NCI-H226 (cell line): Measurements from ENCODE around the gene PLA2G6.
"Not testable (repeated sequence)": the region's sequence is repeated elsewhere in the genome, so short reads cannot be mapped to it uniquely, and the experiment has no call there.

ENCODE experiments used
- DNase-seq: peaks from one replicate; pipeline ENCODE4 v3.0.0-alpha.2; 2015

The PLA2G6 gene

DNA sequence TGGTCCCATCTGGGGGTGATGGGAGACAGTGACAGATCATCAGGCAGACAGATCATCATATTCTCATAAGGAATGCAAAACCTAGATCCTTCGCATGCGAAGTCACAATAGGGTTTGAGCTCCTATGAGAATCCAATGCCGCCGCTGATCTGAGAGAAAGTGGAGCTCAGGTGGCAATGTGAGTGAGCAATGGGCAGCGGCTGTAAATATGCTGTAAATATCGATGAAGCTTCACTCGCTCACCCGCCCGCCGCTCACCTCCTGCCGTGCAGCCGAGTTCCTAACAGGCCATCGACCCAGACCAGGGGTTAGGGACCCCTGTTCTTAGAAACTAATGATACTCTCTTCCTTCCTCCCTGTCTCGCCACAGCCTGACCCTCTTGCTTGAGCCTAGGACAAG lies 9.4 kb upstream of the PLA2G6 start:
- no peak for DNase-seq

DNA sequence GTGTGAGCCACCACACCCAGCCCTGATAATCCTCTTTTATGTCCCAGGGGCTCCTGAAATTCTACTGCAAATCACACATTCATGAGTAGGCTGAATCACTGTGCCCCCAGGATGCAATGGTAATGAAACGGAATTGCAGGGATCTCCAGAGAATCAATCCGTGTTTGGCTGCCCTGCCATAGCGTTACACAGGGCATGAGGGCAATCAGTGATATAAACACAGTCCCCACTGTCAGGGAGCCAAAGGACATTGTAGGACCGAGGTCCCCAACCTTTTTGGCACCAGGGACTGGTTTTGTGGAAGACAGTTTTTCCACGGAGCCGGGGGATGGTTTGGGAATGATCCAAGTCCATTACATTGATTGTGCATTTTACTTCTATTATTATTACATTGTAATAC lies 9.0 kb upstream of the PLA2G6 start:
- DNase-seq: no peak

DNA sequence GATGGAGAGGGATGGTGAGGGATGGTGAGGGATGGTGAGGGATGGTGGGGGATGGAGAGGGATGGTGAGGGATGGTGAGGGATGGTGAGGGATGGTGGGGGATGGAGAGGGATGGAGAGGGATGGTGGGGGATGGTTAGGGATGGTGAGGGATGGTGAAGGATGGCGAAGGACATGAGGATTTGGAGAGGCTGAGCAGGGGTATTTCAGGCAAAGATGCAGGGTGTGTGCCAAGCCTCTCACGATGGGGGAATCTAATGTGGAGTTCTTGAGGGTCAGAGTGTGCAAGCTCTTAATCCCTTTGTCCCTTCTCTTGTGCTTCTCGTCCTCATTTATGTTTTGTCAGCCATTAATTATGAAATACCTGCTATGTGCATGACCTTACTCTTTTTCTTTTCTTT lies 7.5 kb upstream of the PLA2G6 start:
- no peak for DNase-seq

DNA sequence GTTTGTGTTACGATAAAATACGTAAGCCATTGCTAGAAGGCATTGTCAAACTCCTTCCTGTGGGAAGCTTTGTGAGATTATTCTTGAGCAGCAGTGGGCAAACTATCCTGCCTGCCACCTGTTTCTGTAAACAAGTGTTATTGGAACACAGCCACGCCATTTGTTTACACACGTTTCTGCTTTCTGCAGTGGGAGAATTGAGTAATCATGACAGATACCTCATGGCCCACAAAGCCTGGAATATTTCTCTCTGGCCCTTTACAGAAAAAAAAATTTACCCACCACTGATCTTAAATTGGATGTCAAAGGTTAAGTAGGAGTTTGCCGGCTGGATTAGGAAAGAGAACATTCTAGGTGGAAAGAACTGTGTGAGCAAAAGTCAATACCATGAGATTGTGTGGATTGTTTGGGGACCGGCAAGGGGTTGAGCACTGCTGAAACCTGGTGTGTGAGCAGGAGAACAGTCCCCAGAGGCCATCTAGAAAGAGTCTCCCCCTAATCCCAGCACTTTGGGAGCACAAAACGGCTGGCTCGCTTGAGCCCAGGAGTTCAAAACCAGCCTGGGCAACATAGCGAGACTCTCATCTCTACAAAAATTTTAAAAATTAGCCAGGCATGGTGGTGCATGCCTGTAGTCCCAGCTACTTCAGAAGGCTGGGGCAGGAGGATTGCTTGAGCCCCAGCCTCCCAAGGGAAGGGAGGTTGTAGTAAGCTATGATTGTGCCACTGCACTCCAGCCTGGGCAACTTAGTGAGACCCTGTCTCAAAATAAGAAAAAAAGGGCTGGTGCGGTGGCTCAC lies 6.0 kb upstream of the PLA2G6 start:
- DNase-seq: no peak

DNA sequence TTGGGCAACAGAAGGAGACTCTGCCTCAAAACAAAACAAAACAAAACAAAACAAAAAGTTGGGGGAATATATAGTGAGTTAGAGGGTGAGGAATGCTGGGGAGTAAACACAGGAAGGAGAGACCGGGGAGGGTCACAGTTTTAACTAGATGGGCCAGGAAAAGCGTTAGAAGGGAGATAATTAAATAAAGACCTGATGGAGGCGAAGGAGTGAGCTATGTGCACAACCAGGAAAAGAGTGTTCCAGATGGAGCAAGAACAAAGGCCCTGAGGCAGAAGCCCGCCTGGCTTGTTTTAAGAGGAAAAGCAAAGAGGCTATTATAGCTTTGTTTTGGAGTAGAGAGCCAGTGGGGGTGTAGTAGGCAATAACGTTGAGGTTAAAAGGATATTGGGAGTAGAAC lies 4.8 kb upstream of the PLA2G6 start:
- DNase-seq: no peak

DNA sequence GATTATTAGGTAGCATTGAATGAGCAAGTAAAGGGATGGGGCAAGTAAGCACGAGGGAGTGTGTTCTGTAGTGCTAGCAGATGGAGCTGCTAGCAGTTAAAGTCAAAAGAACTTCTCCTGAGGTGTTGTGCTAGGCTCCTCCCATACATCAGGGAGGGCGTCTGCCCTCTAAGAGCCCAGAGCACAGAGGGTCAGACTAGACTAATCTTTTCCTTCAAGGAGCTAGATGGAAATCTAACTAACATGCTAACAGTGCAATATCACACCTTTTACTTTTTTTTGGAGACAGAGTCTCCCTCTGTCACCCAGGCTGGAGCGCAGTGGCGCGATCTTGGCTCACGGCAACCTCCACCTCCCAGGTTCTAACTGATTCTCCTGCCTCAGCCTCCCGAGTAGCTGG lies 3.2 kb upstream of the PLA2G6 start:
- DNase-seq: no peak

DNA sequence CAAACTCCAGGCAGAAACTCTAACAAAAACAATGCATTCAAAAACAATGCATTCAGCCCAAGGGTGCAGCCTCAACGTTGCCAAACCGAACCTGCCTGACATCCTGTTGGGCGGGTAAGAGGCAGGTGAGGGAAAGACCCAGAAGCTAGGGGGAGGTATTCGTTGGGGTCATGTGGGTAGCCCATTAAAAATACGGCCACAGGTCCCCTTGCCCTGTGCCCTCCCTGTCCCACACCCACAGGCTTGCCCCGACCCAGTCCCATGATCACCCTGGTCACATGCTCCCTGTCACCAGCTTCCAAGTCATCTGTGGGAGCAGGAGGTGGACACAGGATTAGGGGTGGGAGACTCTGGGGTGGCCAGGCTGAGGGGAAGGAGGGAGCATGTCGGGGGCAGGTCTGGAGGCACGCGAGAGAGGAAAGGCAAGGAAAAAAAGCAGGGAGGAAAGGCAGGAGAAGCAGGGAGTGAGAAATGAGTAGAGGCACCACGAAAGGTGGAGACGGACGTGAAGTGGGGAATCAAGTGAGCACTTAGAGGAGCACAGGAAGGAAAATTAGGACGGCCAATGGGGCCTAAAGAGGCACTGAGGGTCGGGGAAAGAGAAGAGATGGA lies 683 bp downstream of the PLA2G6 start:
- no peak for DNase-seq

DNA sequence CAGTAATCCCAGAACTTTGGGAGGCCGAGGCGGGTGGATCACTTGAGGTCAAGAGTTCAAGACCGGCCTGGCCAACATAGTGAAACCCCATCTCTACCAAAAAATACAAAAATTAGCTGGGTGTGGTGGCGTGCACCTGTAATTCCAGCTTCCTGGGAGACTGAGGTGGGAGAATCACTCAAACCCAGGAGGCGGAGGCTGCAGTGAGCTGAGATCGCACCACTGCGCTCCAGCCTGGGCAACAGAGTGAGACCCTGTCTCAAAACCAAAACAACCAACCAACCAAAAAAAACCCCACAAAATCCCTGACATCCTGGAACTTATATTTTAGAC lies 3.1 kb downstream of the PLA2G6 start:
- not testable (repeated sequence) for DNase-seq

DNA sequence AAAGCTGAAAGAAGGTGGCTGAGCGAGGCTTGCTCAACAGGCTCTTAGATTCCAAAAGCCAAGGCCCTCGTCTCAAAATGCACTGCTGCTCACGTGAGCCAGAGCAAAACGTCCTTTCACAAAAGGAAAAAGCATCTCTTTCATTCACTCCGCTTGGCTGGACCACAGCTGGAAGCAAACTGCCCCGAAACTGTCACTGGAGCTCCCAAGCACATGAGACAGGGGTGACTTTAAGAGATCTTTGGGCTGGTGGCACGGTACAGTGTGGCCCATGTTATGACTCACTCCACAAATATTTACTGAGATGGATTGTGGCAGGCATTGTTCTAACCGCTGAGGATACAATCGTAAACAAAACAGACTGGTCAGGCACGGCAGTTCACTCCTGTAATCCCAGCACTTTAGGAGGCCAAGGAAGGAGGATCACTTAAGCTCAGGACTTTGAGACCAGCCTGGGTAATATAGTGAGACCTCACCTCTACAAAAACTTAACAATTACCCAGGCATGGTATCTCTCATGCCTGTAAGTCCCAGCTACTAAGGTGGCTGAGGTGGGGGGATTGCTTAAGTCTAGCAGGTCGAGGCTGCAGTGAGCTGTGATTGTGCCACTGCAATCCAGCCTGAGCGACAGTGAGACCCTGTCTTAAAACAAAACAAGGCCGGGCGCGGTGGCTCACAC lies 3.6 kb downstream of the PLA2G6 start:
- DNase-seq: peak; percentile 21

DNA sequence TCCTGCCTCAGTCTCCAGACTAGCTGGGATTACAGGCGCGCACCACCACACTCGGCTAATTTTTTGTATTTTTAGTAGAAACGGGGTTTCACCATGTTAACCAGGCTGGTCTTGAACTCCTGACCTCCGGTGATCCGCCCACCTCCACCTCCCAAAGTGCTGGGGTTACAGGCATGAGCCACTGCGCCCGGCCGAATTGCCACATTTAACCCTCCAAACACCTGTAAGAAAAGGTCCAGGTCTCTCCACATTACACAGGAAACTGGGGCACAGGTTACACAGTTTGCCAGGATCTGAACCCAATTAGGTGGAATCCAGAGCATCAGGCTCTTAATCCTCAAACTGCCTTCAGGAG lies 4.1 kb downstream of the PLA2G6 start:
- DNase-seq: not testable (repeated sequence)

DNA sequence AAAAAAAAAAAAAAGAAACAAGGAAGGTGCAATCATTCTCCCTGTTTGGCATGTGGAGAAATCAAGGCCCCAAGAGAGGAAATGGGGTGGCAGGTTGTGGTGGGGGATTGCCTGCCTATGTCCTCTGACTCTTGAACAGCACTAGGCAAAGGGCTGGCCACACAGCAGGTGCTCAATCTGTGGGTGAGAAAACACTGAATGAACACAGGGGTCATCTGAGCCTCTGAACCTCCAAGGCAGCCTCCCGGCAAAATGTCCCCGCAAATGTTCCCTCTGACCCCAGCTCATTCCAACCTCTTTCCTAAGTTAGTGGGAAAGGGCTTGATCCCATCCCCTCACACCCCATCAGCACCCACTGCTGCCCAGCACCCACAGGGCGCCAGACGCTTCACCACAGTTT lies 4.6 kb downstream of the PLA2G6 start:
- no peak for DNase-seq

DNA sequence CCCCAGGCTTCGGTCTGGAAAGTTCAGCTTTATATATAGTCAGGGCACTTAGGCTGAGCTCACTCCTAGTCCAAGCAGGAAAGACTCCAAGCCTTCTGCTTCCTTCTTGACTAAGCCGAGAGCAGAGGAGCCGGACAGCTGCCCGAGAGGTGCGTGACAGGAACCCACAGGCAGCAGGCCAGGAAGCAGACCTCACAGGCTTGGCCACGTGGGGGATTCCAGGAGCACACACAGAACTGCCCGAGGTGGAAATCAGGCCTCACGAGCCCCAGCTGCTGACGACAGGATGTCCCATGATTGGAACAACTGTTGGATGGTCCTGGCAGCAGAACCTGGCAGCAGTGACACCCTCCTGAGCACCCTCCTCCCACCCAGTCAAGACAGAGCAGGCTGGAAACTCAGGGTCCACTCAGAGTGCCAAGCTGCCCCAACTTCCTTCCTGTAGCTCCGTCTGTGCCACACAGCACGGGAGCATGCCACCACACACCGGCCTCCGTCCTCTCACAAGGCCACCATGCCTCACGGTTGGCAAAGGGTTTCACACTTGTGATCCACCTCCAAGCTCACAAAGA lies 5.4 kb downstream of the PLA2G6 start:
- no peak for DNase-seq

DNA sequence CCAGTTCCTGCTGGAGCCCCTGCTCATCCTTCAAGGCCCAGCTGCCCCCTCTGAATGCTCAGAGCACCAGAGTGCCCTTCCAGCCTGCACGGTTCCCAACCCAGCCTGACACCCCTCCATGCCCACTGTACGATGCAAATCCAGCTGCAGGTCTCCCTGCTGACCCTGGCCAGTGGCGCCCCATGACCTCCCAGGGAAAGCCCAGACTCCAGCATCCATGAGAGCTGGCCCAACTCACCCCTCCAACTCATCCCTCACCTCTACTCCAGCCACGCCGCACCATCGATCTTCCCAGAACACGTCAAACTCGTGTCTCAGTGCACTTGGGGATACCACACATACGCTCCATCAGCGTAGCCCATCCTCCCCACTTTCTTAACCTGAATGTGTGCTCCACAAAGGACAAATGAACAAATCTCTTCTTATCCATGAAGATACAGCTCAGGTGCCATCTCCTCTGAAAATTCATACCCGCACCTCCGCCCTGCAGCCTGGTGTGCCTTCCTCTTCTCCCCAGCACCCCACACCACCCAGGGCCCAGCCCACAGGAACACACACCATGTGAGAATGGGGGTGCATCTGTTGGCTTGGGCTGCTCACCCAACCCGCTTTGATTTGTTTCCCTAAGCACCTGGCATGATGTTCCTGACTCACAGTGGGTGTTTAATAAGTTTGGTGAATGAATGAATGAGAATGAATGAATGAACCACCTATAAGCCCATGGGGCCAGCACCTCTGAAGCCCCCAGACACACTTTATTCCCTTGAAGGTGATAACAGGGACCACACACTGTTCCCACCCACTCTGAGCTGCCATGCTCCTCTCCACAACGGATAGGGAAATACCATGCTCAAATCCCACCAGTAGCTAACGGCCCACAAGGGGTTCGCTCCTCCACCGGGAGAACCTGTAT lies 6.2 kb downstream of the PLA2G6 start:
- no peak for DNase-seq

DNA sequence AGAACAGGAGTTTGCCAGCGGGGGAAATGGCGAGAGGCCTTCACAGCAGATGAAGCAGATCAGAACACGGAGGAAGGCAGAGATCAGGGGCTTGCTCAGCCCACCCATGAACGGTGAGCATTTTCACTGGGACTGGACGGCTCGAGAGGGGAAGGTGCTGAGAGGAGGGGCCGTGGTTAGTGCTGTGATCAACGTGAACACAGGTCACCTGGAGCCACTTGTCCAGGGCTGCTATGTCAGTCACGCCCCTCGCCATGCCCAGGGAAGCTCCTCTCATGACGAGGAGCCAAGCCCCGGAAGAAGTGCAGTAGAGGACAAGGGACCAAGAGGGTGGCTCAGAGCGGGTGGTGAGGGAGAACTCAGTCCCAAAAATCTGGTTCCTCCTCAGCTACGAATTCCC lies 7.0 kb downstream of the PLA2G6 start:
- no peak for DNase-seq

DNA sequence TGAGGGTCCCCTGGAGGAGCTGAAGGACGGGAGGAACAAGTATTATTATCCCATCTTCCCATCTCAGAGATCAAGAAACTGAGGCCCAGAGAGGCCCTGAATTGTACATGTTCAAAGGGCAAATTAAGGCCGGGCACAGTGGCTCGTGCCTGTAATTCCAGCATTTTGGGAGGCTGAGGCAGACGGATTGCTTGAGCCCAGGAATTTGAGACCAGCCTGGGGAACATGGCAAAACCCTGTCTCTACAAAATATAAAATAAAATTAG lies 8.1 kb downstream of the PLA2G6 start:
- DNase-seq: no peak

DNA sequence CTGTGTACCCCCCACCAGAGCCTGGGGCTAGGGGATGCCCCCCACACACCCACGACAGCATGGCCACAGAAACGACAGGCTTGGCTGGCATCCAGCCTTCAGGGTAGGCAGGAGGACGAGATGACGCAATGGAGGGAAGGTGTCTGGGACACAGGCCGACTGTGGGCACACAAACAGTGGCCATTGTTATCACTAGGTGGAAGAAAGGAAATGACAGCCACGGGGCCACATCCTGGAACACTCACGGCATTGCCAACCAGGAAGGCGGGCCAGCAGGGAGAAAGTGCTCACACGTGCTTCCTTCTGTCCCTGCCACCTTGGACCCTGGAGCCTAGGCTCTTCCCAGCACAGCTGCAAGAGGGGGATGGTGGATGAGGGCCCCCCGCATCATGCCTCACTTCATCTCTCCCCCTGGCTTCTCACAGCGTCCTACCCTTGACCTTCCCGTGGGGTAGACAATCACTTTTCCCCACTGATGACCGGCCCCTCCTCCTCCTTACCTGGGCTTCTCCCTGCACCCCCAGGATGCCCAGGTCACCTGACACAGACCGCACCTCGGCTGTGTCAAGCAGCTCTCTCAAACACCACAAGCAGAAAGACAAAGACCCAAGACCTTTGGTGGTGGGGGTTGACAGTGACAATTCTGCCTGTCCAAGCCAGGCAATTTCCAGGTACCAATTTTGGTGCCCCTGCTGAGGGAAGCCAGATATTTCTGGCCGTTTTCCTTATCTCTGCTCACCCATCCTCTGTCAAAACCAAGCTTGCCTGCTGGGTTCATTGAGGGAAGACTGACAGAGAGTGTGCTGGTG lies 8.6 kb downstream of the PLA2G6 start:
- DNase-seq: no peak

DNA sequence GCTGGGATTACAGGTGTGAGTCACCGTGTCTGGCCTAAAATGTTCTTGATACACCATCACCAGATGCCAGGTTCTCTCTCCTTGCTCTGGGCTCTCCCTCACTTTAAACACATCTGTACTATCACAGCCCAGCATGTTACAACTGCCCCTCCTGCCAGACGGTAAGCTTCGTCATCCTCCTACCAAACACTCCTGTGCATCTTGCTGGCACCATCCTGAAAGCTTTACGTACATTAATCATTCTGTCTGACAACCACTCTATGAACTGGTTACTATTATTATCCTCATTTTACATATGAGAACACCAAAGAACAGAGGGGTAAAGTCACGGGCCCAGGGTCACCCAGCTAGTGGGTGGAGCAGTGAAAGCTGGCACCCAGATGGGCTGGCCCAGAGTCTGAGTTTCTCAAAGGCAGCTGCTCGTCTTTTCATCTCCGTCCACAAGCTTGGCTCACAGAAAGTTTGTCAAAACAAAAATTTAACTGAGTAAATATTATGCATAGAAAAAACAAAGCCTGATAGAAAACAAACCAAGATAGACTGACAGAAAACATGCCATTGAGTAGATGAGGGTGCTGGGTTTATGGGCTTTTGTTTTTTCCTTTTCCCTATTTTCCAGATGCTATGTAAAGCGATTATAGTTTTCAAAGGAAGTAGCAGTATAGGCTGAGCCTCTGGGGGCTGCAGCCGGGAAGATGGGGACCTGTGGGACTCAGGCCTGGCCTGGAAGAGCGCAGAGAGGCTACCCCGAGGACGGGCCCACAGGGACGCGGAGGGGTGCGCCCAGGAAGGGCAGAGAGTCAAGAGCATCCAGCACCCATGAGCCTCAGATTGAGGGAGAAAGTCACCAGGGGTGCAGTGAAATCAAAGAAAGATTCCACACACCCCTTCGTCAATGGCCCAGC lies 9.5 kb downstream of the PLA2G6 start:
- no peak for DNase-seq

DNA sequence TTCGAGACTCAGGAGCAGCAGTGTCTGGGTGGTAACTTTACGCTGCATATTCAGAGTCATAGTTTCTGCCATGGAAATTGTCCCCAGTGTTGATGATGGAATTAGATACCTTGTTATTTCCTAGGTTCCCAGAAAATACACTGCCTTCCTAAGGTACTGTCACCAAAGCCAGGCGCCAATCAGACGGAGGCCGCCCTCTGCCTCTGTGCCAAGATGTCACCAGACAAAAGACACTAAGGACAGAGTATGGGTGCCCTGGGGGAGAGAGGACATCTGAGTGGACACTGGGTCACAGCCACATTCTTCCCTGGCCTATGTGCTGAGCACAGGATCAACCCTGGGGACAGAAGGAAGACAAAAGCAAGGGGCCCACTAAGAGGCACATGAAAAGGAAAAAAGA lies 11.2 kb downstream of the PLA2G6 start:
- no peak for DNase-seq

DNA sequence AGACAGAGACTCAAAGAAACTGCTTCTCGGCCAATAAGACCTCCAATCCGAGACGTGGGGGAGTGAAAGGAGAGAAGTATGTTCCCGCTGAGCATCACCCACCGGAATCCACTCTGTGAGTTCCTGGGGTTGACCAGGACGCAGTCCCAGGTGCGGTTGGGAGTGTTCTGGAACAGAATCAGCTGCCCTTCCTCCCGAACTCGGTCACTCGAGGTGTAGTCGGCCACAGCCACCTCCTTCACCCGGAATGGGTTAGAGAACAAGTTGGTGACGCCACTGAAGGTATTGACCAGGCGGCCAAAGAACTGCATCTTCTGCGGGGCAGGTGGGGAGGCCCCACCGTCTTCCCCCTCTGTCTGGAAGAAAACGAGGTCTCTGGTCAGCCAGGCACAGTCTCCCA lies 12.5 kb downstream of the PLA2G6 start:
- DNase-seq: no peak

DNA sequence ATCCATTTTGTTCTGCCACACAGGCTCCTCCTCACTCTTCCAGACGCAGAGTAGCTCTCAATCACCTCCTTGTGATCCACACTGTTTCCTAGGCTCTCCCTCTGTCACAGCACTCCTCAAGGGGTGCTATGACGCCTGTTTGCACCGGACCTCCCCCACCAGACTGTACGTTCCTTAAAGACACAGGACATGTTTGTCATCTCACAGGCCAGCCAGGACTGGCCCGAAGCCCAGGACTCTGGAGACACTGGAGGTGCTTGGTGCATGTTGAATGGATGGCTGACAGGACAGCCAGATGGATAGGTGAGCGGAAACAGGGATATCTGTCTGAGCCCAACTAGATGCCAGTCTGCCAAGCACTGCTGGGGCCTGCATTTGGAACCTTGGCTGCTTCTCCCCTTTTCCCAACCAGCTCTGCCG lies 13.6 kb downstream of the PLA2G6 start:
- no peak for DNase-seq

DNA sequence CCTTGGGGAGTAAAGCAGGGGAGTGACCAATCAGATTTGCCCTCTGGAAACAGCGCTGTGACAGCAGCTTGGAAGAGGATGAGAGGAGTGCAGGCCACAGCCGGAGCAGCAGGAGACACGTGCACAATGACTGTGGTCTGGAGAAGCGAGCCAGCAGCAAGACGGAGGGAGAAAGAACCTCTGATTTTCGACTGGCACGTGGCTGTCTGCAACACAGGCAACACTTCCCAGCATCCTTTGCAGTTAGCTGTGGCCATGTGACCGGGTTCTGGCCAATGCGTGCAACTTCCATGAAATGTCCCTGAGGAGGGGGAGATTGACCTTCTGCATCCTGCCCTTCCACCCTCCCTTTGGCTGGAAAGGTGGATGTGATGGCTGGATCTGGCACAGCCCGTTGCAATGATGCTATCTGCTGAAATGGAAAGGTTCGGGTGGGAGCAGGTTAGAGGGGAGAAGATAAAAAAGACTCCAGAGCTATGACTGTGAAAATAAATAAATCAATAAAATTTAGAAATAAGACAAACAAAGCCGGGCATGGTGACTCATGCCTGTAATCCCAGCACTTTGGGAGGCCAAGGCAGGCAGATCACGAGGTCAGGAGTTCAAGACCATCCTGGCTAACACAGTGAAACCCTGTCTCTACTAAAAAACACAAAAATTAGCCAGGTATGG lies 15.6 kb downstream of the PLA2G6 start:
- no peak for DNase-seq
